SK-N-SH treated with all-trans-retinoic acid at 6 μM for 48 hours (cell line): ENCODE measurements around the gene DOCK2.

Source experiments
- ATAC-seq: fragments of 200-7000 bp; cut with Tn5 transposase; 3 replicates; pipeline ENCODE4 v1.9.1; 2020; ENCODE audit warnings: mild to moderate bottlenecking, moderate library complexity
- ARNTL ChIP-seq: fragments of 450-650 bp; formaldehyde crosslinking; IDR thresholded peaks from 2 replicates; pipeline ENCODE4 v1.5.0; 2020; ENCODE audit warnings: low read depth, mild to moderate bottlenecking, moderate library complexity, borderline replicate concordance
- BACH2 ChIP-seq: fragments of 250-450 bp; sonication (Bioruptor Pico); IDR thresholded peaks from 2 replicates; pipeline ENCODE4 v1.9.0; 2021; ENCODE audit warnings: mild to moderate bottlenecking, borderline replicate concordance
- CSDC2 ChIP-seq: fragments of 250-450 bp; sonication (Bioruptor Pico); IDR thresholded peaks from 2 replicates; pipeline ENCODE4 v1.5.0; 2020; ENCODE audit warnings: mild to moderate bottlenecking, moderate library complexity
- ESRRG ChIP-seq: fragments of 250-450 bp; sonication (Bioruptor Pico); IDR thresholded peaks from 2 replicates; pipeline ENCODE4 v1.6.1; 2021; ENCODE audit warnings: mild to moderate bottlenecking
- GLIS3 ChIP-seq: fragments of 250-450 bp; sonication (Bioruptor Pico); IDR thresholded peaks from 2 replicates; pipeline ENCODE4 v1.5.0; 2020; ENCODE audit warnings: mild to moderate bottlenecking, moderate library complexity
- ISL1 ChIP-seq: fragments of 250-450 bp; sonication (Bioruptor Pico); IDR thresholded peaks from 2 replicates; pipeline ENCODE4 v2.1.2; 2022; ENCODE audit warnings: mild to moderate bottlenecking, moderate library complexity
- OSR1 ChIP-seq: fragments of 250-450 bp; sonication (Bioruptor Pico); IDR thresholded peaks from 2 replicates; pipeline ENCODE4 v1.8.0; 2022; ENCODE audit warnings: moderate library complexity, mild to moderate bottlenecking, inconsistent platforms
- PPARA ChIP-seq: fragments of 250-450 bp; sonication (Bioruptor Pico); IDR thresholded peaks from 2 replicates; pipeline ENCODE4 v1.5.0; 2020; ENCODE audit warnings: mild to moderate bottlenecking, borderline replicate concordance
- SNAI2 ChIP-seq: fragments of 250-450 bp; sonication (Bioruptor Pico); IDR thresholded peaks from 2 replicates; pipeline ENCODE4 v1.5.0; 2020; ENCODE audit warnings: mild to moderate bottlenecking, moderate library complexity
- TCF4 ChIP-seq: fragments of 250-450 bp; sonication (Bioruptor Pico); IDR thresholded peaks from 2 replicates; pipeline ENCODE4 v1.8.0; 2021; ENCODE audit warnings: mild to moderate bottlenecking, moderate library complexity, borderline replicate concordance
- TOX ChIP-seq: fragments of 250-450 bp; sonication (Bioruptor Pico); IDR thresholded peaks from 2 replicates; pipeline ENCODE4 v1.8.0; 2021; ENCODE audit warnings: mild to moderate bottlenecking, moderate library complexity, borderline replicate concordance
- ZFP3 ChIP-seq: fragments of 250-450 bp; sonication (Bioruptor Pico); IDR thresholded peaks from 2 replicates; pipeline ENCODE4 v1.5.0; 2020; ENCODE audit warnings: mild to moderate bottlenecking, moderate library complexity
- ZFP30 ChIP-seq: fragments of 450-650 bp; formaldehyde crosslinking; IDR thresholded peaks from 2 replicates; pipeline ENCODE4 v1.5.0; 2022; ENCODE audit warnings: mild to moderate bottlenecking, moderate library complexity
- ZNF565 ChIP-seq: fragments of 450-650 bp; formaldehyde crosslinking; conservative IDR thresholded peaks from 2 replicates; pipeline ENCODE4 v1.5.0; 2020; ENCODE audit warnings: low read depth, mild to moderate bottlenecking, moderate library complexity
- TF ChIP-seq, protein P1 (sequence below): fragments of 250-450 bp; sonication (Bioruptor Pico); IDR thresholded peaks from 2 replicates; pipeline ENCODE4 v1.8.0; 2020; ENCODE audit warnings: mild to moderate bottlenecking, moderate library complexity, borderline replicate concordance
- TF ChIP-seq, protein P2 (sequence below): fragments of 250-450 bp; sonication (Bioruptor Pico); IDR thresholded peaks from 2 replicates; pipeline ENCODE4 v1.5.0; 2020; ENCODE audit warnings: mild to moderate bottlenecking, moderate library complexity
- TF ChIP-seq, protein P3 (sequence below): fragments of 250-450 bp; sonication (Bioruptor Pico); IDR thresholded peaks from 2 replicates; pipeline ENCODE4 v1.5.1; 2020; ENCODE audit warnings: low read depth, mild to moderate bottlenecking, moderate library complexity

The DOCK2 gene

DNA sequence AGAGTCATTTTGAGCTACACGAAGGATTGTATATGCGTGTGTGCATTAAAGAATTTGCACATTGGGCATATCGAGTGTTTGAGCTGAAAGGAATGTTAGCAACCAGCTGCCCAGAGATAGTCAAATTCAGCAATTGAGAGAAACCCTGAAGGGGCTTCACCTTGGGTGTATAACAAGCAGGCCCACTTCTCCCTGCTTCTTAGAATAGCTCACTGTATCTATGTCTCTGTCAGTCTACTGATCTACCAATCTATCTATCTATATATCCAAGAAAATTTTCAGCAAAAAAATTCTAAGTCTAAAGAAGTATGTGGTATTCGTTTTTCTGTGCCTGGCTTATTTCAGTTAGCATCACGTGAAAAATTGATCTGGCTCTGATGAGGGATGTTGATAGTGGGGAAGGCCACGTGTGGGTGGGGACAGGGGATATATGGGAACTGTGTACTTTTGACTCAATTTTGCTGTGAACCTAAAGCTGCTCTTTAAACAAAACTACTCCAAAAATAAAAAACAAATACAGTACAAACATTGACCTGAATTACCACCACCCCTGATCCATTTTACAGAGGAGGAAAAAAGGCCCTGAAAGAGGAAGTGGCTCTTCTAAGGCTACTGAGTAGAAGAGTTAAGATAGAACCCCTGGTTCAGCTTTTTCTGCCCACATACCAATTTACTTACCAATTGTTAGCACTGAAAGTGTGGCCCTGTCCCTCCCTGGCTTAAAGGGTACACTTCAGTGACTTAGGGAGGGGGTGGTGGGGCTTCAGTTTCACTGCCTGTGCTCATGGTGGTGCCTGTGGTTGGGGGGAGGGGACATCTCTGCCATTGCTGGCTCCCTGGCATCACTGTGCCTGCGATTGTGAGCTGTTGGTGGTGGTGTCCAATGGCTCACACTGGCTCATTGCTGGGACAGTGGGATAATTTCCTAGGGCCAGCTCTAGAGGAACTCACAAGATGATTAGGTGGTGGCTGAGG is 141.8 kb downstream of the DOCK2 start:
- no peak; the same call in 2 of the 3 replicates for ATAC-seq
- TF ChIP-seq, protein P1, sequence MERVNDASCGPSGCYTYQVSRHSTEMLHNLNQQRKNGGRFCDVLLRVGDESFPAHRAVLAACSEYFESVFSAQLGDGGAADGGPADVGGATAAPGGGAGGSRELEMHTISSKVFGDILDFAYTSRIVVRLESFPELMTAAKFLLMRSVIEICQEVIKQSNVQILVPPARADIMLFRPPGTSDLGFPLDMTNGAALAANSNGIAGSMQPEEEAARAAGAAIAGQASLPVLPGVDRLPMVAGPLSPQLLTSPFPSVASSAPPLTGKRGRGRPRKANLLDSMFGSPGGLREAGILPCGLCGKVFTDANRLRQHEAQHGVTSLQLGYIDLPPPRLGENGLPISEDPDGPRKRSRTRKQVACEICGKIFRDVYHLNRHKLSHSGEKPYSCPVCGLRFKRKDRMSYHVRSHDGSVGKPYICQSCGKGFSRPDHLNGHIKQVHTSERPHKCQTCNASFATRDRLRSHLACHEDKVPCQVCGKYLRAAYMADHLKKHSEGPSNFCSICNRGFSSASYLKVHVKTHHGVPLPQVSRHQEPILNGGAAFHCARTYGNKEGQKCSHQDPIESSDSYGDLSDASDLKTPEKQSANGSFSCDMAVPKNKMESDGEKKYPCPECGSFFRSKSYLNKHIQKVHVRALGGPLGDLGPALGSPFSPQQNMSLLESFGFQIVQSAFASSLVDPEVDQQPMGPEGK (CRISPR knock-in tag): no peak
- no peak for TF ChIP-seq ESRRG (CRISPR knock-in tag)
- TF ChIP-seq ZFP3 (CRISPR knock-in tag): no peak
- TF ChIP-seq, protein P2, sequence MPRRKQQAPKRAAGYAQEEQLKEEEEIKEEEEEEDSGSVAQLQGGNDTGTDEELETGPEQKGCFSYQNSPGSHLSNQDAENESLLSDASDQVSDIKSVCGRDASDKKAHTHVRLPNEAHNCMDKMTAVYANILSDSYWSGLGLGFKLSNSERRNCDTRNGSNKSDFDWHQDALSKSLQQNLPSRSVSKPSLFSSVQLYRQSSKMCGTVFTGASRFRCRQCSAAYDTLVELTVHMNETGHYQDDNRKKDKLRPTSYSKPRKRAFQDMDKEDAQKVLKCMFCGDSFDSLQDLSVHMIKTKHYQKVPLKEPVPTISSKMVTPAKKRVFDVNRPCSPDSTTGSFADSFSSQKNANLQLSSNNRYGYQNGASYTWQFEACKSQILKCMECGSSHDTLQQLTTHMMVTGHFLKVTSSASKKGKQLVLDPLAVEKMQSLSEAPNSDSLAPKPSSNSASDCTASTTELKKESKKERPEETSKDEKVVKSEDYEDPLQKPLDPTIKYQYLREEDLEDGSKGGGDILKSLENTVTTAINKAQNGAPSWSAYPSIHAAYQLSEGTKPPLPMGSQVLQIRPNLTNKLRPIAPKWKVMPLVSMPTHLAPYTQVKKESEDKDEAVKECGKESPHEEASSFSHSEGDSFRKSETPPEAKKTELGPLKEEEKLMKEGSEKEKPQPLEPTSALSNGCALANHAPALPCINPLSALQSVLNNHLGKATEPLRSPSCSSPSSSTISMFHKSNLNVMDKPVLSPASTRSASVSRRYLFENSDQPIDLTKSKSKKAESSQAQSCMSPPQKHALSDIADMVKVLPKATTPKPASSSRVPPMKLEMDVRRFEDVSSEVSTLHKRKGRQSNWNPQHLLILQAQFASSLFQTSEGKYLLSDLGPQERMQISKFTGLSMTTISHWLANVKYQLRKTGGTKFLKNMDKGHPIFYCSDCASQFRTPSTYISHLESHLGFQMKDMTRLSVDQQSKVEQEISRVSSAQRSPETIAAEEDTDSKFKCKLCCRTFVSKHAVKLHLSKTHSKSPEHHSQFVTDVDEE (CRISPR knock-in tag): no peak
- no peak for TF ChIP-seq PPARA
- no peak for TF ChIP-seq TOX
- TF ChIP-seq, protein P3, sequence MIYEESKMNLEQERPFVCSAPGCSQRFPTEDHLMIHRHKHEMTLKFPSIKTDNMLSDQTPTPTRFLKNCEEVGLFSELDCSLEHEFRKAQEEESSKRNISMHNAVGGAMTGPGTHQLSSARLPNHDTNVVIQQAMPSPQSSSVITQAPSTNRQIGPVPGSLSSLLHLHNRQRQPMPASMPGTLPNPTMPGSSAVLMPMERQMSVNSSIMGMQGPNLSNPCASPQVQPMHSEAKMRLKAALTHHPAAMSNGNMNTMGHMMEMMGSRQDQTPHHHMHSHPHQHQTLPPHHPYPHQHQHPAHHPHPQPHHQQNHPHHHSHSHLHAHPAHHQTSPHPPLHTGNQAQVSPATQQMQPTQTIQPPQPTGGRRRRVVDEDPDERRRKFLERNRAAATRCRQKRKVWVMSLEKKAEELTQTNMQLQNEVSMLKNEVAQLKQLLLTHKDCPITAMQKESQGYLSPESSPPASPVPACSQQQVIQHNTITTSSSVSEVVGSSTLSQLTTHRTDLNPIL (CRISPR knock-in tag): no peak
- no peak for TF ChIP-seq TCF4 (CRISPR knock-in tag)
- no peak for TF ChIP-seq SNAI2 (CRISPR knock-in tag)
- no peak for TF ChIP-seq ZFP30
- no peak for TF ChIP-seq ARNTL (CRISPR knock-in tag)

DNA sequence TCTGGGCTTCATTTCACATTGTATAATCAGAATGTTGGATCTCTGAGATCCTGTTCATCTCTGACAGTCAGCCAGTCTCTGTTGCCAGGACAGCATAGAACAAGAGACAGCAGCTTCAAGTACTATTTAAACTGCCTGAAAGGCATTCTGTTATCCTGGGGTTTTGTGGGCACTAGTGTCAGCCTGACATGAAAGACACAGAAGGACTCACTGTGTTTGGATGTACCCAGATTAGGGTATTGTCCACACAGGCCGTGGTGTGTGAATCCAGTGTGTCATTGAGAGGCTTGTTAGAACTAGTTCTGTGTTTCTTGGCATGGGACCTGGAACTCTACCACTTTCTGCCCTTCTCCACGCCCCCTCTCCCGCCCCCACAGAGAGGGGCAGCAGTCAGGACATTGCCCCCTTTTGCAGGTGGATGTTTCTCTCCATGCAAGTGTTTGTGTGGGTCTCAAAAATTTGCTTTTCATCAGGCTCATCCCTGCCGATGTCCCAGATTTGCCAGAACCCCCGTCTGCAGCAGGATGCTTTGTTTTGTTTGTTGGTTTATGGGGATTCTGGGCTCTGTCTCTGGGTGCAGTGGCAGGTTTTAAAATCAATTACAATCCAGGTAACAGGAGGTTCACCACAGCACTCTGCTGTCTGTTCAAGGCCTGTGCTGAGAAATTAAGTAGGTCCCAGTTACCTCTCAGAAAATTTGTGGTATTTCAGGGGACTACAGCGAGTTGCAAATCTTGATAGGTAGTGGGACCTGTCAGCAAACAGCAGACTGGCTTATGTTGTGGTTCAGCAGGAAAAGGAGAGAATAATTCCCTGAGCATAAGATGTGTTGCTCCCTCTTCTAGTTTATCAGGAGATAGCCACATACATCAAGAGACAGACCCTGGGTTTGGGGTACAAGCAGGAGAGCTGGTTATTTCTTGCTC is 144.6 kb downstream of the DOCK2 start:
- TF ChIP-seq GLIS3: no peak
- no peak for TF ChIP-seq BACH2
- no peak for TF ChIP-seq ZFP3 (CRISPR knock-in tag)
- no peak for TF ChIP-seq ZNF565 (CRISPR knock-in tag)
- TF ChIP-seq CSDC2: no peak
- no peak for TF ChIP-seq ISL1 (CRISPR knock-in tag)
- TF ChIP-seq, protein P2 (CRISPR knock-in tag): no peak
- no peak for TF ChIP-seq PPARA
- no peak for TF ChIP-seq ESRRG (CRISPR knock-in tag)
- no peak for TF ChIP-seq OSR1 (CRISPR knock-in tag)
- ATAC-seq: no peak; the same call in 2 of the 3 replicates
